Keratinocyte (primary cell): ENCODE measurements around the gene MTA1. TPM values are rescaled to one million over a fixed set of nuclear protein-coding genes. Genes with fewer than 3 reads are reported as not detected.

Experiments used
- DNase-seq: peaks from one replicate; pipeline ENCODE4 v3.0.0-alpha.2; 2011; ENCODE audit warnings: low read depth, missing footprints, low spot score
- FAIRE-seq: peaks from 2 replicates; lab custom pipeline; 2011; peaks lifted over from hg19 to GRCh38; lab: Jason Lieb, UNC
- H2AFZ ChIP-seq: 2 replicates; pipeline ENCODE4 v1.6.0; 2012; ENCODE audit warnings: low read length, control low read depth, inconsistent platforms; ENCODE audit not compliant: control insufficient read depth
- H3K27ac ChIP-seq: 2 replicates; pipeline ENCODE4 v1.5.1; 2011; ENCODE audit warnings: low read length; ENCODE audit not compliant: control insufficient read depth, insufficient read depth
- H3K27me3 ChIP-seq: 3 replicates; pipeline ENCODE4 v1.6.0; 2011; ENCODE audit warnings: low read length; ENCODE audit not compliant: control insufficient read depth, insufficient read depth; ENCODE audit errors: extremely low read depth
- H3K36me3 ChIP-seq, 2 experiments: 2 replicates in 1 of 2; 3 replicates in 1 of 2; pipeline ENCODE4 v1.5.1; 2011; ENCODE audit warnings: low read length in 2 of 2, mild to moderate bottlenecking in 1 of 2; ENCODE audit not compliant: control insufficient read depth in 2 of 2, insufficient read depth in 2 of 2; ENCODE audit errors: extremely low read depth in 1 of 2
- H3K4me1 ChIP-seq: 3 replicates; pipeline ENCODE4 v1.5.1; 2011; ENCODE audit warnings: low read length; ENCODE audit not compliant: control insufficient read depth, insufficient read depth; ENCODE audit errors: extremely low read depth
- H3K4me2 ChIP-seq: 3 replicates; pipeline ENCODE4 v1.6.0; 2011; ENCODE audit warnings: low read depth, low read length; ENCODE audit not compliant: control insufficient read depth, insufficient read depth; ENCODE audit errors: extremely low read depth
- H3K4me3 ChIP-seq, 3 experiments: fragments of 200-600 bp in 1 of 3; sonication (generic) in 1 of 3; 2 replicates in 2 of 3; 3 replicates in 1 of 3; pipeline ENCODE4 v1.5.1; 2011 to 2016; ENCODE audit warnings: low read length in 3 of 3, mild to moderate bottlenecking in 3 of 3, control low read depth in 2 of 3, inconsistent platforms in 1 of 3, low read depth in 1 of 3, mixed read lengths in 1 of 3, mixed run types in 1 of 3, moderate library complexity in 1 of 3; ENCODE audit not compliant: control insufficient read depth in 2 of 3, insufficient read depth in 2 of 3; ENCODE audit errors: extremely low read depth in 1 of 3
- H3K79me2 ChIP-seq: 2 replicates; pipeline ENCODE4 v1.6.0; 2012; ENCODE audit warnings: low read length; ENCODE audit not compliant: control insufficient read depth, insufficient read depth
- H3K9ac ChIP-seq: 3 replicates; pipeline ENCODE4 v1.6.0; 2011; ENCODE audit warnings: low read length; ENCODE audit not compliant: control insufficient read depth, insufficient read depth; ENCODE audit errors: extremely low read depth
- H3K9me1 ChIP-seq: 3 replicates; pipeline ENCODE4 v1.6.0; 2011; ENCODE audit warnings: low read length; ENCODE audit not compliant: control insufficient read depth, insufficient read depth; ENCODE audit errors: extremely low read depth
- H3K9me3 ChIP-seq: 2 replicates; pipeline ENCODE4 v1.5.1; 2012; ENCODE audit warnings: low read depth, low read length; ENCODE audit not compliant: control insufficient read depth
- H4K20me1 ChIP-seq: 3 replicates; pipeline ENCODE4 v1.6.0; 2011; ENCODE audit warnings: low read length; ENCODE audit not compliant: control insufficient read depth, insufficient read depth; ENCODE audit errors: extremely low read depth
- EZH2 ChIP-seq: IDR thresholded peaks from one replicate; pipeline ENCODE4 v1.6.1; 2012; ENCODE audit warnings: inconsistent platforms, mild to moderate bottlenecking, low read length, moderate library complexity
- dilution Hi-C: fragments of 300-500 bp; cut with MboI; formaldehyde crosslinking; loops from one replicate; pipeline ENCODE4 v1.7.0; 2020; ENCODE audit warnings: low sequenced_read_pairs; ENCODE audit not compliant: extremely low pct_ligation_motif_present
- polyA plus RNA-seq, 5 experiments: library from polyadenylated mRNA; depleted of rRNA in 3 of 5; stranded (reverse) in 3 of 5; stranded (forward) in 1 of 5; unstranded in 1 of 5; fragments of >200 nt; gene quantifications; 1 replicate in 1 of 5; 2 replicates in 3 of 5; 3 replicates in 1 of 5; pipeline versions ENCODE4 v1.2.1 to v1.2.3, GENCODE V29; 2011 to 2012; ENCODE audit warnings: missing spikeins in 2 of 5, low read depth in 1 of 5, low replicate concordance in 1 of 5
- TF ChIP-seq, protein P1 (sequence below), 3 experiments: IDR thresholded peaks in 1 of 3; conservative IDR thresholded peaks in 1 of 3; optimal IDR thresholded peaks in 1 of 3; 2 replicates in 2 of 3; 3 replicates in 1 of 3; pipeline versions ENCODE3 to v1.5.1; 2011; ENCODE audit warnings: low read length in 3 of 3, mild to moderate bottlenecking in 3 of 3, moderate library complexity in 2 of 3, control low read depth in 1 of 3, inconsistent platforms in 1 of 3; ENCODE audit not compliant: insufficient read depth in 2 of 3; ENCODE audit errors: extremely low read depth in 1 of 3

Gene MTA1
- polyA plus RNA-seq, 1 donor (not counting 4 experiments of a cell fraction or from before 2014, with no cell fraction given), result 33.6 TPM

DNA sequence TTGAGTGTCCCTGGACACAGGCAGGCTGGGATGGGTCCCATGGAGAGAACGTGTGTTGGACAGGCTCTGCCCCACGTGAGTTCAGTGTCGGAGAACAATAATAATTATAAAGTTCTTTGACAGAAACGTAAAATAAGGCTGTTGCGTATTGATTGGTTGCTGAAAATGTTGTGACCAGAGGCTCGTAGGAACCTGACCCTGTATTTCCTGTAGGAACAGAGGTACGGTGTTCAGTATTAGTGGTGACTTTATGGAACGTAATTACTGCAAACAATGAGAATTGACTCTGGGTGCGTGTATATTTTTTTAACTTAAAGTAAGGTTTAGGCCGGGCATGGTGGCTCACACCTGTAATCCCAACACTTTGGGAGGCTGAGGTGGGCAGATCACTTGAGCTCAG lies 7.8 kb downstream of the MTA1 start:
- Histone ChIP-seq H3K36me3 (peaks cover 11 to 24% of the 10 kb centered on the region in 2 experiments), H3K4me2 (no peak overlapping the region), H3K79me2 (peaks cover 83% of the 10 kb centered on the region), H3K27me3 (no peaks in the 10 kb centered on the region), H3K9me3 (no peaks in the 10 kb centered on the region), H3K4me1 (peaks cover 13% of the 10 kb centered on the region), H2AFZ (no peak overlapping the region), H4K20me1 (peaks cover 22% of the 10 kb centered on the region), H3K9me1 (peaks cover 2% of the 10 kb centered on the region), H3K9ac (no peak overlapping the region), H3K27ac (no peak overlapping the region), H3K4me3 (no peak overlapping the region)
- DNase-seq, result no peak
- FAIRE-seq, result no peak
- dilution Hi-C loops, result no loop called here
- TF ChIP-seq EZH2, result no peak
- TF ChIP-seq, protein P1, sequence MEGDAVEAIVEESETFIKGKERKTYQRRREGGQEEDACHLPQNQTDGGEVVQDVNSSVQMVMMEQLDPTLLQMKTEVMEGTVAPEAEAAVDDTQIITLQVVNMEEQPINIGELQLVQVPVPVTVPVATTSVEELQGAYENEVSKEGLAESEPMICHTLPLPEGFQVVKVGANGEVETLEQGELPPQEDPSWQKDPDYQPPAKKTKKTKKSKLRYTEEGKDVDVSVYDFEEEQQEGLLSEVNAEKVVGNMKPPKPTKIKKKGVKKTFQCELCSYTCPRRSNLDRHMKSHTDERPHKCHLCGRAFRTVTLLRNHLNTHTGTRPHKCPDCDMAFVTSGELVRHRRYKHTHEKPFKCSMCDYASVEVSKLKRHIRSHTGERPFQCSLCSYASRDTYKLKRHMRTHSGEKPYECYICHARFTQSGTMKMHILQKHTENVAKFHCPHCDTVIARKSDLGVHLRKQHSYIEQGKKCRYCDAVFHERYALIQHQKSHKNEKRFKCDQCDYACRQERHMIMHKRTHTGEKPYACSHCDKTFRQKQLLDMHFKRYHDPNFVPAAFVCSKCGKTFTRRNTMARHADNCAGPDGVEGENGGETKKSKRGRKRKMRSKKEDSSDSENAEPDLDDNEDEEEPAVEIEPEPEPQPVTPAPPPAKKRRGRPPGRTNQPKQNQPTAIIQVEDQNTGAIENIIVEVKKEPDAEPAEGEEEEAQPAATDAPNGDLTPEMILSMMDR (optimal IDR thresholded peaks at IDR 0.05 in 1 of 3, IDR thresholded peaks at IDR 0.05 in 1 of 3, conservative IDR thresholded peaks at IDR 0.05 in 1 of 3; ENCODE audit: extremely low read depth in 1 of 3, insufficient read depth in 2 of 3, low read length in 3 of 3), result no peak

GRCh38 chr14:105427936-105428485 lies 8.4 kb downstream of the MTA1 start:
- FAIRE-seq, result no peak
- dilution Hi-C loops, result no loop called here
- Histone ChIP-seq H3K27me3 (no peaks in the 10 kb centered on the region), H3K9ac (no peak overlapping the region), H3K9me3 (no peaks in the 10 kb centered on the region), H3K79me2 (peaks cover 83% of the 10 kb centered on the region), H3K36me3 (peaks cover 9 to 23% of the 10 kb centered on the region in 2 experiments), H3K4me3 (no peak overlapping the region), H3K27ac (no peak overlapping the region), H2AFZ (no peak overlapping the region), H3K4me2 (no peak overlapping the region), H3K9me1 (peaks cover 2% of the 10 kb centered on the region), H3K4me1 (peaks cover 13% of the 10 kb centered on the region), H4K20me1 (peaks cover 23% of the 10 kb centered on the region)
- no peak for DNase-seq
- no peak for TF ChIP-seq EZH2
- TF ChIP-seq, protein P1 (optimal IDR thresholded peaks at IDR 0.05 in 1 of 3, IDR thresholded peaks at IDR 0.05 in 1 of 3, conservative IDR thresholded peaks at IDR 0.05 in 1 of 3; ENCODE audit: extremely low read depth in 1 of 3, insufficient read depth in 2 of 3, low read length in 3 of 3), result no peak
